Measurements from ENCODE around the gene OGFR.

Gene OGFR

GRCh38 chr20:62770111-62770910 lies 34.3 kb upstream of the OGFR start:
- TF ChIP-seq CTCF (IDR thresholded peaks at IDR 0.05; ENCODE audit: extremely low read depth, missing control alignments), result no peak
- no peak for DNase-seq (ENCODE audit: low spot score)

GRCh38 chr20:62770916-62771315 lies 33.7 kb upstream of the OGFR start:
- no peak for DNase-seq (ENCODE audit: low spot score)
- no peak for TF ChIP-seq CTCF (IDR thresholded peaks at IDR 0.05; ENCODE audit: extremely low read depth, missing control alignments)

GRCh38 chr20:62771396-62772102 lies 33.1 kb upstream of the OGFR start:
- no peak for TF ChIP-seq CTCF (IDR thresholded peaks at IDR 0.05; ENCODE audit: extremely low read depth, missing control alignments)
- DNase-seq (ENCODE audit: low spot score), result no peak

GRCh38 chr20:62772103-62772611 lies 32.5 kb upstream of the OGFR start:
- TF ChIP-seq CTCF (IDR thresholded peaks at IDR 0.05; ENCODE audit: extremely low read depth, missing control alignments), result no peak
- no peak for DNase-seq (ENCODE audit: low spot score)

- DNase-seq (ENCODE audit: low spot score), result no peak
- TF ChIP-seq CTCF (IDR thresholded peaks at IDR 0.05; ENCODE audit: extremely low read depth, missing control alignments), result no peak
Measured at GRCh38 chr20:62772619-62772989, 32.0 kb upstream of the OGFR start.

- TF ChIP-seq CTCF (IDR thresholded peaks at IDR 0.05; ENCODE audit: extremely low read depth, missing control alignments), result no peak
- no peak for DNase-seq (ENCODE audit: low spot score)
Measured at GRCh38 chr20:62772990-62773844, 31.4 kb upstream of the OGFR start.
